Nucleus accumbens (tissue), 56 donors: ENCODE measurements around the gene TEF.

ENCODE experiments used
- DNase-seq, 56 donors: peaks; one replicate each; lab custom pipeline; 2025; lab: John Stamatoyannopoulos, UW

The TEF gene

DNA sequence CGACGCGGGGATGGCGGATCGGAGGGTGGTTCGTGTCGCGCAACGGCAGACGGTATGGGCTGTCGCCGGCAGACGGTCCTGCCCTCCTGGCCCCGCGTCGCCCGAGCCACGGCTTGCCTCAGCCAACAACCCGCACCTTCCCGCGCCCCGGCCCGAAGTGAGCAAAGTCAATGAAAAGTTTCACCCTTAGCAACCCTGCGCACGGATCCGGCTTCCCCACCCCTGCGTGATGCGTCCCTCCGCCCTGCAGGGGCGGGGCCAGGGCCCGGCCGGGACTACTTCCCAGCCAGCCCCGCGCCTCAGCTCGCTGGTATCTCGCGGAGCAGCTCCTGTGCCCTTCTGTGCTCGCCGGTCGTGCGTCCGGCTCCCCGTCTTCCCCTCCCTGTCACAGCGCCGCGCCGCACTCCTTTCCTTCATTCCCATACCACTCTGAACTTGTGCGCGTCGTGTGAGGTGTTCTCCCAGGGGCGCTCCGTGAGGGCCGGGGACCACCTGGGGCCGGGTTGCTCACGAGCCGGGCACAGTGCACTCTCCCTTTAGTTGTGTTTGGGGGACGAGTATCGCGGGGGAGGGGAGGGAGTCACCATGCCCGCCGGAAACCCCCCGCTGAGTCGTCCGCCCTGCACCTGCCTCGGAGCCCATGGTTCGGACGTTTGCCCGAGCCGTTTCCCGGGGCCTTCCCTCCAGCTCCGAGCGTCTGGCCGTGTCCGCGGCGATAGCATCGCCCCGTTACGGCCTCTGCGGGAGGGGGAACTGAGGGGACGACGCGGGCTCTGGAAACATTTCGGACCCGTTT, 65.1 kb downstream of the TEF start, which contains the start of gene TOB2:
TOB2 (minus strand) TSS at position 163 of the 796 bp plus-strand sequence. CDS start 9,456 bp downstream, outside the sequence.
- peak; percentile 71 to 98 (median 94) for DNase-seq

DNA sequence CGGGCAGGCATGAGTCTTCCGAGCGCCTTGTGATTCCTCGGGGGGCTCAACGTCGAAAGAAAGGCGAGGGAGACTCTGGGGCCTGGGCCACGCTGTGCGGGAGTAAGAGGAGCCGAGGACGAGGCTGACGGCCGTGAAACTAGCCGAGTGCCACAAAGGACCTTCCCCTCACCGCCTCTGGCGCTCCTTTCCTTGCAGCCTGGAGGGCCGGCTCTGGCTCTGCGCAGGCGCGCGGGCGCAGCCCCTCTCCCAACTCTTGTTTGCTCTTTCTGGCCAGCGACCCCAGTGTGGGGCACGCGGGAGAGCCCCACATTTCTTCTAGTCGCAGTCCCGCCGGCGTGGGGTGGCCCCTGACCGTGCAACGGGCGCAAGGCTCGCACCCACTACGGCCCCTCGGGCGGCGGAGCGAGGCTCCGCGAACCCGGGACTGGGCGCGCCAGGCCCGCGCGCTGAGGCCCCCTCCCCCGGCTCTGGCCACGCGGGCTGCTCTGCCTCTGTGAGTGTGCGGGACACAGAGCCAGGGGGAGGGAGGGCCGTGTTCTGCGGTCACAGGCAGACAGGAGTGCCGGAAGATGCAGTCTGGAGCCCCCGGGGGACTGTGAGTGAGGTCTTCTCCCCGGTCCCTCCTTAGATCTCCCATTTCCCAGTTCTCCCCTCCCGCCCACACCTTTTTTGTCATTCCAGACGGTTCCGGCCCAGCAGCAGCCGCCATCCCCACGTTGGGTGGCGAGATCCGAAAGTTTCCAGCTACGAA, 65.9 kb downstream of the TEF start:
- DNase-seq: peak in 54 of 56 donors; percentile 29 to 88 (median 72)

DNA sequence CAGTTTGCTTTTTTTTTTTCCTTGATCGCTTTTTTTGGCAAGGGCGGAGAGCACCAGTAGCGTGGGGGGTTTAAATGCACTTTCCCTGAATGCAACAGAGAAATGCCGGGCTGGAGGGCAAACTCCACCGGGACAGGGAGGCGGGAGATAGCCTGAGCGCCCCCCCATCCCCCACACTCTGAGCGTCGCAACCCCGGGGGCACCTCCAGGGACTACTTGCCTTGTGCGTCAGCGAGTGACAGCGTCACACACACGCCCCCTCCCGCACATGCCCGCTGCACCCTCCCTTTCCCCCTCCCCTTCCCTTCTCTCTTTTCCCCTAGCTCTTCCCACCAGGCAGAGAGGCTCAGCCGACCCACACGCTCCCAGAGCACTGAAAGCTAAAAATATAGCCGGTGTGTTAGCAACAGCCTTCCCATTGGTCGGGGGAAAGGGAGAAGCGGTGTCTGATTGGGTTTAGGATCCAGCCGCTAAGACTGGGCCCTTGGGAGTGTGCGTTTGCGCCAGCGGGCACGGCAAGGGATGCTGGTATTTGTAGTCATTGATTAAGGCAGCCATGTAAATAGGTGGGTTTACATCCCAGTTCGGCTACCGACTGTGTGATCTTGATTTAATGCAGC, 66.6 kb downstream of the TEF start:
- DNase-seq: peak; percentile 75 to 100 (median 98)
